Measurements from ENCODE around the gene BRPF3. TPM values are rescaled to one million over a fixed set of nuclear protein-coding genes. Genes with fewer than 3 reads are reported as not detected.

BRPF3 gene
- 10 to 100 TPM; 49.6 to 71.0 (median 65.0) TPM for total RNA-seq

- DNase-seq: peak; percentile 74 to 90 (median 88)
- H3K36me3 ChIP-seq: peaks cover 0 to 14% (median 0%) of the 10 kb centered on the region in 3 donors
- H3K27ac ChIP-seq: peak within 1 kb of the TSS; percentile 95 to 100 (median 98)
- H3K4me3 ChIP-seq: peak within 1 kb of the TSS; percentile 82 to 98 (median 96)
- no peak for TF ChIP-seq POLR2A (IDR thresholded peaks at IDR 0.05)
- peak; percentile 49 to 94 (median 85) for TF ChIP-seq CTCF (IDR thresholded peaks at IDR 0.05)
- no peaks in the 10 kb centered on the region for H3K27me3 ChIP-seq
- H3K4me1 ChIP-seq: peaks cover 0 to 13% (median 8%) of the 10 kb centered on the region in 4 donors
- H3K9me3 ChIP-seq: no peaks in the 10 kb centered on the region
These were observed at the start of gene BRPF3 for GRCh38 chr6:36196113-36196879. Gene BRPF3, plus strand, starts transcription at chr6:36196744. Its CDS starts 3,579 bp downstream, at chr6:36200323.

DNA sequence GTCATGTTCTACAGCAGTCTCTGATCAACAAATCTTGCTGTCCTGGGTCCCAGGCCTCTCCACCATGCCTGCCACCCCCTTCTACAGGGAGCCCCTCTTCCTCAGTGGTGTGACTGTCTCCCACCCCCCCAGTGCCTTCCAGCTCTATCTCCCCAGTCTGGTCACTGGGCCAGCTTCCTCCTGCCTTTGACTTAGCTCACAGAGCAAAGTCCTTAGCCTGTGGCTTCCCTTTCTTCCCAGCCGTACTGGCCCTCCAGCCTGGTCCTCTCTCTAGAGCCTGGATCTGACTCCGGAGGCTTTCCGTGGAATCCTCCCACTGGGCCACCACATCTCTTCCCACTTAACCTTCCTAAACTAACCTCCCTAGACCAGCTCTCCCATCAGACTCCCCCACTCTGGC, 49.2 kb upstream of the BRPF3 start:
- no peaks in the 10 kb centered on the region for H3K4me1 ChIP-seq
- no peaks in the 10 kb centered on the region for H3K36me3 ChIP-seq
- H3K4me3 ChIP-seq: no peak overlapping the region
- H3K27me3 ChIP-seq: no peaks in the 10 kb centered on the region
- no peak for DNase-seq
- TF ChIP-seq CTCF (IDR thresholded peaks at IDR 0.05): no peak
- no peak for TF ChIP-seq POLR2A (IDR thresholded peaks at IDR 0.05)
- H3K27ac ChIP-seq: no peak overlapping the region
- no peaks in the 10 kb centered on the region for H3K9me3 ChIP-seq

DNA sequence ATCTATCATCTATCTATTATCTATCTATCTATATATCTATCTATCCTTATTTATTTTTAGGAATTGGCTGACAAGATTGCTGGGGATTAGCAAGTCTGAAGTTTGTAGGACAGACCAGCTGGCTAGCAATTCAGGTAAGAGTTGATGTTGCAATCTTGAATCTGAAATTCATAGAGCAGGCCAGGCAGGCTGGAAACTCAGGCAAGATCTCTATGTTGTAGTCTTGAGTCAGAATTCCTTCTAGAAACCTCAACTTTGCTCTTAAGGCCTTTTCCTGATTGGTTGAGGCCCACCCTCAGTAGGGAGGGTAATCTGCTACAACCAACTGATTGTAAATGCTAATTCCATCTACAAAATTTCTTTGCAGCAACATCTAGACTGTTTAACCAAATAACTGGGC, 47.1 kb upstream of the BRPF3 start:
- no peak for TF ChIP-seq CTCF (IDR thresholded peaks at IDR 0.05)
- Histone ChIP-seq H3K36me3 (no peaks in the 10 kb centered on the region), H3K27me3 (no peaks in the 10 kb centered on the region), H3K4me3 (no peak overlapping the region), H3K27ac (no peak overlapping the region), H3K9me3 (no peaks in the 10 kb centered on the region), H3K4me1 (no peaks in the 10 kb centered on the region)
- DNase-seq: no peak

DNA sequence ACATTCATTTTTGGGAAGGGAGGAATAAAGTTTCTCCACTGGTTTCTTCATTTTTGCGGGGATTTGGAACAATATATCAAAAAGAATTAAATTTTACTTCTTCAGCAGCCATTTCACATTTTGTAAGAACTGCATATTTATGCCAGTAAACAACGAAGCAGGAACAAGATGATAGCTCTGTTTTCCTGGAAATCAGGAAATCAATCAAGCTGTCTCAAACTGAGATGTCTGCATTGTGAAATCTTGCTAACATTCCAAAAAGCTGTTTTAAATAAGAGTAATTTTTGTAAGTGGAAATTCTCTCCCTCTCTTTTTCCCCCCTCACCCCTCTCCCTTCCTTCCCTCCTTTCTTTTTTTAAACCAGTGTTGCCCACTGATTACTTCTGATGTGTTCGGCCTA, 46.3 kb upstream of the BRPF3 start:
- H3K36me3 ChIP-seq: no peaks in the 10 kb centered on the region
- TF ChIP-seq POLR2A (IDR thresholded peaks at IDR 0.05) (no peak), CTCF (IDR thresholded peaks at IDR 0.05) (no peak)
- H3K4me1 ChIP-seq: no peaks in the 10 kb centered on the region
- H3K9me3 ChIP-seq: no peaks in the 10 kb centered on the region
- H3K4me3 ChIP-seq: no peak overlapping the region
- no peak overlapping the region for H3K27ac ChIP-seq
- H3K27me3 ChIP-seq: no peaks in the 10 kb centered on the region
- no peak for DNase-seq

DNA sequence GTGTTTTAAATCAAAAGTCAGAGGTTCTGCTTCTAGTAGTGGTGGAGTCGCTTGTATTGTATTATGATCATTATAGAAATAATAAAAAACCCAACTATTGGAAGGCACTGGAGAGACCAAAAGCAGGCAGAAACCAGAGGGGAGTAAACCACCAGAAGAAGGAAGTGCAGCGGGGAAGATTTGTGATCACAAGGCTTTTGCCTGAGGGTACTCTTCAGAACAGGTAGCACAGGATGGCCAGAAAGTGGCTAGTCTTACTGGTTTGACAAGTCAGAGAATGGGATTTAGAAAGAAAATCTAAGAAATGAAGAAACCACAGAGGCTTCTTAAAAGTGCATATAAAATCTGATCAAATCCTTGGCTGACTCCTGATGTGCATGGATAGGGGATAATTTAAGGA, 42.3 kb upstream of the BRPF3 start:
- Histone ChIP-seq H3K27ac (no peak overlapping the region), H3K27me3 (no peaks in the 10 kb centered on the region), H3K9me3 (no peaks in the 10 kb centered on the region), H3K36me3 (no peaks in the 10 kb centered on the region), H3K4me1 (no peaks in the 10 kb centered on the region), H3K4me3 (no peak overlapping the region)
- DNase-seq: no peak
- TF ChIP-seq POLR2A (IDR thresholded peaks at IDR 0.05) (no peak), CTCF (IDR thresholded peaks at IDR 0.05) (no peak)

Data from Peyer's patch (tissue), 4 donors.